HepG2 (cell line): ENCODE measurements around the gene COA1. TPM values are rescaled to one million over a fixed set of nuclear protein-coding genes. Genes with fewer than 3 reads are reported as not detected.
A peak's percentile ranks its signal among the peaks of the same experiment; 100 is the strongest.

Source experiments
- ARID2 ChIP-seq: sonication (generic); formaldehyde crosslinking; IDR thresholded peaks from 2 replicates; pipeline ENCODE4 v1.8.1; 2022; ENCODE audit warnings: mild to moderate bottlenecking, missing genetic modification reagents, borderline replicate concordance
- BATF2 ChIP-seq: sonication (generic); formaldehyde crosslinking; IDR thresholded peaks from 2 replicates; pipeline ENCODE4 v1.8.0; 2022; ENCODE audit warnings: mild to moderate bottlenecking, missing genetic modification reagents, moderate library complexity
- MIXL1 ChIP-seq: IDR thresholded peaks from 2 replicates; pipeline ENCODE4 v1.6.1; 2016
- ZBTB40 ChIP-seq, 2 experiments: fragments of 450-650 bp in 1 of 2; sonication (generic) in 1 of 2; formaldehyde crosslinking in 1 of 2; IDR thresholded peaks; 2 replicates each; pipeline versions ENCODE4 v1.6.1 to v1.8.0; 2016 to 2022; ENCODE audit warnings: antibody characterized with exemption in 1 of 2, mild to moderate bottlenecking in 1 of 2, missing genetic modification reagents in 1 of 2
- ZFY ChIP-seq: sonication (generic); formaldehyde crosslinking; IDR thresholded peaks from 2 replicates; pipeline ENCODE4 v1.4.0; 2020; ENCODE audit warnings: missing genetic modification reagents
- polyA plus RNA-seq, 8 experiments: library from polyadenylated mRNA; depleted of rRNA in 3 of 8; stranded (reverse) in 7 of 8; unstranded in 1 of 8; fragments of >200 nt; fragmentation: Illumina TruSeq in 4 of 8; extraction: Trizol in 4 of 8; gene quantifications; 2 replicates each; pipeline versions ENCODE4 v1.2.1 to v1.2.3, GENCODE V29; 2011 to 2016; ENCODE audit warnings: low read depth in 4 of 8, missing spikeins in 1 of 8, mixed read lengths in 1 of 8; ENCODE audit not compliant: insufficient read depth in 1 of 8
- total RNA-seq, 5 experiments: library from RNA; depleted of rRNA; stranded (reverse); fragments of >200 nt; fragmentation: Illumina TruSeq; extraction: Trizol; gene quantifications; 2 replicates each; pipeline ENCODE4 v1.2.3, GENCODE V29; 2016; ENCODE audit warnings: low read depth in 1 of 5
- TF ChIP-seq, protein P1 (sequence below): IDR thresholded peaks from 2 replicates; pipeline ENCODE4 v1.4.0; 2020; ENCODE audit warnings: mild to moderate bottlenecking, missing genetic modification reagents

COA1 gene
- total and polyA plus RNA-seq, 2 of the 13 experiments (the other 11 are each of a cell fraction or from before 2014, with no cell fraction given), result 33.2 to 65.7 TPM

GRCh38 chr7:43636093-43636492 lies 93.2 kb downstream of the COA1 start (continued):
- TF ChIP-seq ZBTB40 (IDR thresholded peaks at IDR 0.05), result no peak
- no peak for TF ChIP-seq ZBTB40 (CRISPR knock-in tag; IDR thresholded peaks at IDR 0.05)
- TF ChIP-seq ZFY (CRISPR knock-in tag), result no peak
- TF ChIP-seq MIXL1 (CRISPR knock-in tag), result no peak
- no peak for TF ChIP-seq ARID2 (CRISPR knock-in tag)
- TF ChIP-seq BATF2 (CRISPR knock-in tag), result no peak
- TF ChIP-seq, protein P1, sequence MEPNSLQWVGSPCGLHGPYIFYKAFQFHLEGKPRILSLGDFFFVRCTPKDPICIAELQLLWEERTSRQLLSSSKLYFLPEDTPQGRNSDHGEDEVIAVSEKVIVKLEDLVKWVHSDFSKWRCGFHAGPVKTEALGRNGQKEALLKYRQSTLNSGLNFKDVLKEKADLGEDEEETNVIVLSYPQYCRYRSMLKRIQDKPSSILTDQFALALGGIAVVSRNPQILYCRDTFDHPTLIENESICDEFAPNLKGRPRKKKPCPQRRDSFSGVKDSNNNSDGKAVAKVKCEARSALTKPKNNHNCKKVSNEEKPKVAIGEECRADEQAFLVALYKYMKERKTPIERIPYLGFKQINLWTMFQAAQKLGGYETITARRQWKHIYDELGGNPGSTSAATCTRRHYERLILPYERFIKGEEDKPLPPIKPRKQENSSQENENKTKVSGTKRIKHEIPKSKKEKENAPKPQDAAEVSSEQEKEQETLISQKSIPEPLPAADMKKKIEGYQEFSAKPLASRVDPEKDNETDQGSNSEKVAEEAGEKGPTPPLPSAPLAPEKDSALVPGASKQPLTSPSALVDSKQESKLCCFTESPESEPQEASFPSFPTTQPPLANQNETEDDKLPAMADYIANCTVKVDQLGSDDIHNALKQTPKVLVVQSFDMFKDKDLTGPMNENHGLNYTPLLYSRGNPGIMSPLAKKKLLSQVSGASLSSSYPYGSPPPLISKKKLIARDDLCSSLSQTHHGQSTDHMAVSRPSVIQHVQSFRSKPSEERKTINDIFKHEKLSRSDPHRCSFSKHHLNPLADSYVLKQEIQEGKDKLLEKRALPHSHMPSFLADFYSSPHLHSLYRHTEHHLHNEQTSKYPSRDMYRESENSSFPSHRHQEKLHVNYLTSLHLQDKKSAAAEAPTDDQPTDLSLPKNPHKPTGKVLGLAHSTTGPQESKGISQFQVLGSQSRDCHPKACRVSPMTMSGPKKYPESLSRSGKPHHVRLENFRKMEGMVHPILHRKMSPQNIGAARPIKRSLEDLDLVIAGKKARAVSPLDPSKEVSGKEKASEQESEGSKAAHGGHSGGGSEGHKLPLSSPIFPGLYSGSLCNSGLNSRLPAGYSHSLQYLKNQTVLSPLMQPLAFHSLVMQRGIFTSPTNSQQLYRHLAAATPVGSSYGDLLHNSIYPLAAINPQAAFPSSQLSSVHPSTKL (CRISPR knock-in tag), result peak; percentile 58
